DND-41 (cell line): ENCODE data around the gene CHSY3.

ENCODE experiments used
- ATAC-seq: fragments of 200-7000 bp; cut with Tn5 transposase; 3 replicates; pipeline ENCODE4 v1.9.1; 2021; ENCODE audit warnings: low read depth; ENCODE audit not compliant: insufficient read depth
- DNase-seq: peaks from one replicate; pipeline ENCODE4 v3.0.0-alpha.2; 2020
- H2AFZ ChIP-seq: 2 replicates; pipeline ENCODE4 v1.6.0; 2012; ENCODE audit warnings: low read depth, low read length
- H3K27ac ChIP-seq: 2 replicates; pipeline ENCODE4 v1.5.1; 2012; ENCODE audit warnings: low read length, inconsistent platforms
- H3K27me3 ChIP-seq: fragments of 200-600 bp; sonication (generic); 2 replicates; pipeline ENCODE4 v1.6.0; 2012; ENCODE audit warnings: low read length, mild to moderate bottlenecking, inconsistent platforms; ENCODE audit not compliant: insufficient read depth, poor library complexity
- H3K36me3 ChIP-seq: 2 replicates; pipeline ENCODE4 v1.5.1; 2012; ENCODE audit warnings: low read length, inconsistent platforms; ENCODE audit not compliant: insufficient read depth
- H3K4me1 ChIP-seq: 2 replicates; pipeline ENCODE4 v1.5.1; 2012; ENCODE audit warnings: mild to moderate bottlenecking, low read length; ENCODE audit not compliant: insufficient read depth
- H3K4me2 ChIP-seq: 2 replicates; pipeline ENCODE4 v1.6.0; 2012; ENCODE audit warnings: mild to moderate bottlenecking, moderate library complexity, low read length, inconsistent platforms; ENCODE audit not compliant: insufficient read depth
- H3K4me3 ChIP-seq, 2 experiments: fragments of 200-600 bp in 1 of 2; shearing (Covaris generic) in 1 of 2; 2 replicates each; pipeline ENCODE4 v1.5.1; 2012 to 2016; ENCODE audit warnings: inconsistent platforms in 2 of 2, low read length in 2 of 2, mild to moderate bottlenecking in 2 of 2, low read depth in 1 of 2, moderate library complexity in 1 of 2
- H3K79me2 ChIP-seq: 2 replicates; pipeline ENCODE4 v1.6.0; 2012; ENCODE audit warnings: low read length, inconsistent platforms; ENCODE audit not compliant: insufficient read depth
- H3K9ac ChIP-seq: 2 replicates; pipeline ENCODE4 v1.6.0; 2012; ENCODE audit warnings: low read depth, mild to moderate bottlenecking, inconsistent platforms, low read length, moderate library complexity
- H3K9me3 ChIP-seq: 2 replicates; pipeline ENCODE4 v1.5.1; 2012; ENCODE audit warnings: low read length, moderate library complexity, mild to moderate bottlenecking, inconsistent platforms; ENCODE audit not compliant: insufficient read depth, severe bottlenecking
- H4K20me1 ChIP-seq: 2 replicates; pipeline ENCODE4 v1.6.0; 2012; ENCODE audit warnings: low read length; ENCODE audit not compliant: insufficient read depth
- CTCF ChIP-seq: IDR thresholded peaks from 2 replicates; pipeline ENCODE4 v1.5.1; 2012; ENCODE audit warnings: borderline replicate concordance, low read length, moderate library complexity, mild to moderate bottlenecking; ENCODE audit not compliant: poor library complexity, severe bottlenecking; ENCODE audit errors: extremely low read depth
- EZH2 ChIP-seq: IDR thresholded peaks from 3 replicates; pipeline ENCODE4 v1.6.1; 2012; ENCODE audit warnings: borderline replicate concordance, low read depth, mild to moderate bottlenecking, moderate library complexity, low read length, inconsistent platforms; ENCODE audit not compliant: severe bottlenecking

CHSY3 gene

DNA sequence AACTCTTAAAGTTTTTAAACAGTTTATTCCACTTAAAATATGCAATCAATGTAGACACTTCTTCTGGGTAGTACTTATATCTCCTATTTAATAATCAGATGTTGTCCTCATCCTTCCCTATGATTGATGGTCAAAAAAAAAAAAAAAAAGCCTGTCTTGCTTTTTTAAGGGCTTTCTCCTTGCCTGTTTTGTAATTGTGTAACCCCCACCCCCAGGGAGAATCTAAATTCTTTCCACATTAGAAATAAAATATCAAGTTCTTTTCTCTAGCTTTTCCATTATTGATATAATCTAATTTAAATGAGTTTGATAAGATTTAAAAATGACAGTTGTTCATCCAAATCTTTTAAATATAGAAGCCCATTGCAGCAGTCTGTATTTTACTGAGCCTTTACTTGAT, 119.7 kb downstream of the CHSY3 start:
- no peaks in the 10 kb centered on the region for H3K36me3 ChIP-seq
- no peak overlapping the region for H3K4me3 ChIP-seq
- H3K9ac ChIP-seq: no peak overlapping the region
- no peaks in the 10 kb centered on the region for H3K9me3 ChIP-seq
- no peak overlapping the region for H3K27ac ChIP-seq
- H2AFZ ChIP-seq: no peak overlapping the region
- H3K27me3 ChIP-seq: no peaks in the 10 kb centered on the region
- no peaks in the 10 kb centered on the region for H4K20me1 ChIP-seq
- TF ChIP-seq CTCF (no peak), EZH2 (no peak)
- no peak overlapping the region for H3K4me2 ChIP-seq
- no peaks in the 10 kb centered on the region for H3K4me1 ChIP-seq
- ATAC-seq (no peak), DNase-seq (no peak)
- H3K79me2 ChIP-seq: no peaks in the 10 kb centered on the region

- Histone ChIP-seq H4K20me1 (no peaks in the 10 kb centered on the region), H3K27ac (no peak overlapping the region), H3K27me3 (no peaks in the 10 kb centered on the region), H3K4me2 (no peak overlapping the region), H3K9me3 (no peaks in the 10 kb centered on the region), H2AFZ (no peak overlapping the region), H3K36me3 (no peaks in the 10 kb centered on the region), H3K4me1 (no peaks in the 10 kb centered on the region), H3K9ac (no peak overlapping the region), H3K79me2 (no peaks in the 10 kb centered on the region), H3K4me3 (no peak overlapping the region)
- no peak for DNase-seq
- no peak for ATAC-seq
- TF ChIP-seq EZH2: no peak
- no peak for TF ChIP-seq CTCF
These were observed 121.2 kb downstream of the CHSY3 start for GRCh38 chr5:130025511-130025910.

DNA sequence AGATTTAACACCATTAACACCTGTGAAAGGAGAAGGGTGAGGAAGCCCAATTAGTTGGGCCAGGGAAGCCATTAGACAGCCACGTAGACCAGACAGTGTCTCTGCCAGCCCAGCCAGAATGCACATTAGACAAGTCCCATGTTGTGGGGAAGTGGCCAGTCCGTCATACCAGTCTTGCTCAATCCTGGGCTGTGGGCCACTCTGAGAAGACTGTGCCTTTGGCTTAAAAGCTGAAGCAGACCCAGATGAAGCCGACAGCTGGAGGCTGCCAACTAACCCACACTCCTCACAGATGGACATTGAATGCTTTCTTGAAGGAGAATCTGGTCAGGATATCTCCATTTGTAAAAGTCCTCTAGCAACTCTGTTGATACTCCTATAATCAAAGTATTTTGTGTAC, 128.5 kb downstream of the CHSY3 start:
- no peaks in the 10 kb centered on the region for H3K9me3 ChIP-seq
- H3K79me2 ChIP-seq: no peaks in the 10 kb centered on the region
- no peak overlapping the region for H3K9ac ChIP-seq
- no peak overlapping the region for H3K4me2 ChIP-seq
- no peak overlapping the region for H3K27ac ChIP-seq
- no peaks in the 10 kb centered on the region for H3K27me3 ChIP-seq
- ATAC-seq (no peak), DNase-seq (no peak)
- no peaks in the 10 kb centered on the region for H4K20me1 ChIP-seq
- H3K36me3 ChIP-seq: no peaks in the 10 kb centered on the region
- no peak overlapping the region for H3K4me3 ChIP-seq
- TF ChIP-seq CTCF (no peak), EZH2 (no peak)
- no peak overlapping the region for H2AFZ ChIP-seq
- no peaks in the 10 kb centered on the region for H3K4me1 ChIP-seq

- Histone ChIP-seq H3K79me2 (no peaks in the 10 kb centered on the region), H3K4me3 (no peak overlapping the region), H2AFZ (no peak overlapping the region), H3K9ac (no peak overlapping the region), H3K4me2 (no peak overlapping the region), H3K27ac (no peak overlapping the region), H3K36me3 (no peaks in the 10 kb centered on the region), H3K9me3 (no peaks in the 10 kb centered on the region), H3K4me1 (no peaks in the 10 kb centered on the region), H4K20me1 (no peaks in the 10 kb centered on the region), H3K27me3 (no peaks in the 10 kb centered on the region)
- ATAC-seq (no peak), DNase-seq (no peak)
- TF ChIP-seq EZH2 (no peak), CTCF (no peak)
These were observed 130.4 kb downstream of the CHSY3 start for GRCh38 chr5:130034566-130035210.
